T-helper 17 cell (primary cell): ENCODE data around the gene SASH1. TPM values are rescaled to one million over a fixed set of nuclear protein-coding genes. Genes with fewer than 3 reads are reported as not detected.
"Not testable (repeated sequence)": the region's sequence is repeated elsewhere in the genome, so short reads cannot be mapped to it uniquely, and the experiment has no call there.

Experiments
- ATAC-seq: fragments of 150-1000 bp; cut with Tn5 transposase; 2 replicates; pipeline ENCODE4 v1.10.0; 2021; ENCODE audit warnings: mild to moderate bottlenecking, moderate library complexity
- DNase-seq, 3 donors: peaks; one replicate each; pipeline versions ENCODE4 v3.0.0 to v3.0.0-alpha.2; 2020 to 2021
- H3K9me3 ChIP-seq: one replicate; pipeline ENCODE4 v1.7.0; 2013; ENCODE audit warnings: low read length, mild to moderate bottlenecking; ENCODE audit not compliant: control insufficient read depth, poor library complexity, severe bottlenecking
- H3K27ac Mint-ChIP-seq: one replicate; pipeline ENCODE4 v1.8.0; 2022; ENCODE audit warnings: mild to moderate bottlenecking, moderate library complexity, mixed read lengths
- H3K27me3 Mint-ChIP-seq: one replicate; pipeline ENCODE4 v1.8.0; 2022; ENCODE audit warnings: mixed read lengths
- H3K36me3 Mint-ChIP-seq: one replicate; pipeline ENCODE4 v1.8.0; 2022; ENCODE audit warnings: low read depth, mixed read lengths
- H3K4me1 Mint-ChIP-seq: one replicate; pipeline ENCODE4 v1.8.0; 2022; ENCODE audit warnings: mild to moderate bottlenecking, mixed read lengths
- H3K4me3 Mint-ChIP-seq: one replicate; pipeline ENCODE4 v1.8.0; 2022; ENCODE audit warnings: mild to moderate bottlenecking, moderate library complexity, mixed read lengths
- total RNA-seq, 4 donors: library from RNA in 2 of 4; stranded (reverse) in 2 of 4; gene quantifications; one replicate each; pipeline ENCODE4 v1.2.3 and lab custom pipeline; 2022 to 2026

SASH1 gene
- total RNA-seq, 2 donors from 2014 or later = 6.2 to 19.9 TPM

DNA sequence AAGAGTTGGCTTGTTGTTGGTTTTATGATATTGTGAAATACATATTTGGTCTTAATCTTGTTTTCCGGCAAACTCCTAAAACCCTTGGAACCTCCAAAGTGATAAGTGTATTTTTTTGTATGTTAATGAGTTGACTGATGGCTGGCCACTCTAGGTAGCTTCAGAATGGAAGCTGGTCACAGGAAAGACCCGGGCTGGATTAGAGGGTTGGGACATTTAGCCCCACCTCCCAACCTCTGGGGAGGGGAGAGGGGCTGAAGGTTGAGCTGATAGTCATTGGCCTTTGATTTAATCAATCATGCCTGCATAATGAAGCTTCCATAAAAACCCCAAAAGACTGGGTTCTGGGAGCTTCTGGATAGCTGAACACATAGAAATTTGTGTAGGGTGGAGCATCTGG, 42.7 kb downstream of the SASH1 start:
- Mint-ChIP-seq H3K4me1 (no peaks in the 10 kb centered on the region), H3K4me3 (no peak overlapping the region), H3K36me3 (no peaks in the 10 kb centered on the region), H3K27me3 (peaks cover 21% of the 10 kb centered on the region), H3K27ac (peak overlapping the region; percentile 16)
- DNase-seq (no peak), ATAC-seq (no peak)
- no peaks in the 10 kb centered on the region for H3K9me3 ChIP-seq

DNA sequence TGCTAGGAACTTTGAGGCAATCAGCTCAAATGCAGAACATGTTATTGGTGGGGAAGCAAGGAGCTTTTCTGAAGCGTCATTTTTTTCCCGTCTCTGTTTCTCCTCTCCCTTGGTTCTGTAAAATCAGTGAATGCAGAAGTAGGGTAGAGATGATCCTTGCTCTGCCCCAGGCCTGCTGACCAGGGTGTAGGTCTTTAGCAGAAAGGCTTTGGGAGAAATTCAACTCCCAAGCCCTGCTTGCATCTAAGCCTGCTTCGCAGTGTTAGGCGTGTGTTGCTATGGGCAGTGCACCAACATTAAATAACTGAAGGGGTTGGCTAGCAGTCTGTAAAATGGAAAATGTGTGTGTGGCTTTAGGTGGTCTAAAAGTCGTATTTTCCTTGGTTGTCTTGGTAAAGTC, 45.9 kb downstream of the SASH1 start:
- no peaks in the 10 kb centered on the region for H3K36me3 Mint-ChIP-seq
- no peak overlapping the region for H3K27ac Mint-ChIP-seq
- H3K4me1 Mint-ChIP-seq = no peaks in the 10 kb centered on the region
- no peaks in the 10 kb centered on the region for H3K9me3 ChIP-seq
- H3K27me3 Mint-ChIP-seq = peaks cover 21% of the 10 kb centered on the region
- no peak overlapping the region for H3K4me3 Mint-ChIP-seq
- ATAC-seq (no peak), DNase-seq (no peak)

GRCh38 chr6:148389086-148389485, 46.4 kb downstream of the SASH1 start:
- ATAC-seq (no peak), DNase-seq (no peak)
- Mint-ChIP-seq H3K36me3 (no peaks in the 10 kb centered on the region), H3K4me1 (no peaks in the 10 kb centered on the region), H3K27me3 (peaks cover 17% of the 10 kb centered on the region), H3K27ac (no peak overlapping the region), H3K4me3 (no peak overlapping the region)
- no peaks in the 10 kb centered on the region for H3K9me3 ChIP-seq

GRCh38 chr6:148389917-148390316, 47.3 kb downstream of the SASH1 start:
- H3K4me1 Mint-ChIP-seq = no peaks in the 10 kb centered on the region
- DNase-seq (no peak), ATAC-seq (no peak)
- H3K36me3 Mint-ChIP-seq = no peaks in the 10 kb centered on the region
- peaks cover 21% of the 10 kb centered on the region for H3K27me3 Mint-ChIP-seq
- no peak overlapping the region for H3K27ac Mint-ChIP-seq
- no peaks in the 10 kb centered on the region for H3K9me3 ChIP-seq
- H3K4me3 Mint-ChIP-seq = no peak overlapping the region

- not testable (repeated sequence) for H3K36me3 Mint-ChIP-seq, H3K27ac Mint-ChIP-seq, H3K9me3 ChIP-seq, ATAC-seq, H3K4me3 Mint-ChIP-seq, H3K4me1 Mint-ChIP-seq, DNase-seq
- H3K27me3 Mint-ChIP-seq = peaks cover 15% of the 10 kb centered on the region
Measured at GRCh38 chr6:148392127-148392526, 49.5 kb downstream of the SASH1 start.

GRCh38 chr6:148392671-148393070, 50.0 kb downstream of the SASH1 start:
- Mint-ChIP-seq H3K36me3 (no peaks in the 10 kb centered on the region), H3K4me3 (no peak overlapping the region), H3K27me3 (peaks cover 17% of the 10 kb centered on the region), H3K27ac (no peak overlapping the region), H3K4me1 (no peaks in the 10 kb centered on the region)
- DNase-seq = no peak
- no peaks in the 10 kb centered on the region for H3K9me3 ChIP-seq
- ATAC-seq = no peak

GRCh38 chr6:148395583-148396101, 53.0 kb downstream of the SASH1 start:
- no peaks in the 10 kb centered on the region for H3K9me3 ChIP-seq
- peaks cover 15% of the 10 kb centered on the region for H3K27me3 Mint-ChIP-seq
- no peak for DNase-seq
- H3K4me1 Mint-ChIP-seq = peaks cover 2% of the 10 kb centered on the region
- no peaks in the 10 kb centered on the region for H3K36me3 Mint-ChIP-seq
- no peak for ATAC-seq
- H3K27ac Mint-ChIP-seq = no peak overlapping the region
- H3K4me3 Mint-ChIP-seq = no peak overlapping the region

- no peak for DNase-seq
- Mint-ChIP-seq H3K4me3 (no peak overlapping the region), H3K36me3 (no peaks in the 10 kb centered on the region), H3K27me3 (peaks cover 17% of the 10 kb centered on the region), H3K27ac (no peak overlapping the region), H3K4me1 (peaks cover 2% of the 10 kb centered on the region)
- no peak for ATAC-seq
- H3K9me3 ChIP-seq = no peaks in the 10 kb centered on the region
Measured at GRCh38 chr6:148396411-148396810, 53.8 kb downstream of the SASH1 start.

GRCh38 chr6:148396926-148397325, 54.3 kb downstream of the SASH1 start:
- H3K9me3 ChIP-seq = no peaks in the 10 kb centered on the region
- no peaks in the 10 kb centered on the region for H3K36me3 Mint-ChIP-seq
- H3K4me1 Mint-ChIP-seq = peaks cover 4% of the 10 kb centered on the region
- H3K4me3 Mint-ChIP-seq = no peak overlapping the region
- H3K27me3 Mint-ChIP-seq = peaks cover 22% of the 10 kb centered on the region
- DNase-seq (no peak), ATAC-seq (no peak)
- no peak overlapping the region for H3K27ac Mint-ChIP-seq

DNA sequence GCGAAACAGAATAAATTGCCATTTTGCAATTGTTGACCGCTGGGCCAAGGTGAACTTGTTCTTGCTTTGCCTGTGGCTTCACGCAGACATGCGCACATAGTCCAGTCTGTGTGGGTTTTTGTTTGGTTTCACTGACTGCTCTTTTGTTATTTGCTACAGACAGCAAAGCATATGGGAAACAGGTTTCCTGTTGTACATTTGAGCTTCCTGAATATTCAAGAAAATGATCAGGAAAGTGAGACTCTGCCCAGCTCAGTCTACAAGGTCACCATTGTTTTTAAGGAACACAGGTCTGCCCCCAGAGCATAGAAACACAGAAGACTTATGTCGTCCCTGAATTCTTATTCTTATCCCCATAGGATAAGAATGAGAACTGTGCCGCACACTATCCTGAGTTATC, 55.6 kb downstream of the SASH1 start:
- H3K27ac Mint-ChIP-seq = no peak overlapping the region
- DNase-seq = no peak
- no peak overlapping the region for H3K4me3 Mint-ChIP-seq
- no peaks in the 10 kb centered on the region for H3K9me3 ChIP-seq
- peaks cover 24% of the 10 kb centered on the region for H3K27me3 Mint-ChIP-seq
- peaks cover 4% of the 10 kb centered on the region for H3K4me1 Mint-ChIP-seq
- ATAC-seq = no peak
- H3K36me3 Mint-ChIP-seq = no peaks in the 10 kb centered on the region

DNA sequence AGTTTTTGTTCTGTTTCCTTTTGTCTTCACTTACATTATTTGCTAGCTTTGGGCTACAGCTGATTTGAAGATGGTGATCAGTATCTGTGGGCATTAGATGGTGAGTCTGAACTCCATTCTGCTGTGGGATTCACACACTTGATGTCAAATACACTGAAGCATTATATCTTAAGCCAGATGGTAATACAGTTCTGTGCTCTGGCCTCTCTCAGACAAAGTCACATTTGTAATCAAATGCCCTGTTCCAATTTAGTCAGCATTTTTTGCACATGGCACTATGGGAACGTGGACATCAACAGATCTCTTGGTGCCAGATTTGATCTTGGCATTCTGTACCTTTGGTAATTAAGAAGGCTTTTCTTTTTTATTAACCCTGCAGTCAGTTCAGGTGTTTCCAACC, 56.0 kb downstream of the SASH1 start:
- Mint-ChIP-seq H3K27me3 (peaks cover 27% of the 10 kb centered on the region), H3K36me3 (no peaks in the 10 kb centered on the region), H3K4me1 (peaks cover 4% of the 10 kb centered on the region), H3K27ac (no peak overlapping the region), H3K4me3 (no peak overlapping the region)
- no peaks in the 10 kb centered on the region for H3K9me3 ChIP-seq
- no peak for ATAC-seq
- no peak for DNase-seq

GRCh38 chr6:148401571-148401970, 58.9 kb downstream of the SASH1 start:
- Mint-ChIP-seq H3K4me1 (peaks cover 6% of the 10 kb centered on the region), H3K27me3 (peaks cover 41% of the 10 kb centered on the region), H3K4me3 (no peak overlapping the region), H3K36me3 (no peaks in the 10 kb centered on the region), H3K27ac (no peak overlapping the region)
- no peak for DNase-seq
- ATAC-seq = no peak
- H3K9me3 ChIP-seq = no peaks in the 10 kb centered on the region

DNA sequence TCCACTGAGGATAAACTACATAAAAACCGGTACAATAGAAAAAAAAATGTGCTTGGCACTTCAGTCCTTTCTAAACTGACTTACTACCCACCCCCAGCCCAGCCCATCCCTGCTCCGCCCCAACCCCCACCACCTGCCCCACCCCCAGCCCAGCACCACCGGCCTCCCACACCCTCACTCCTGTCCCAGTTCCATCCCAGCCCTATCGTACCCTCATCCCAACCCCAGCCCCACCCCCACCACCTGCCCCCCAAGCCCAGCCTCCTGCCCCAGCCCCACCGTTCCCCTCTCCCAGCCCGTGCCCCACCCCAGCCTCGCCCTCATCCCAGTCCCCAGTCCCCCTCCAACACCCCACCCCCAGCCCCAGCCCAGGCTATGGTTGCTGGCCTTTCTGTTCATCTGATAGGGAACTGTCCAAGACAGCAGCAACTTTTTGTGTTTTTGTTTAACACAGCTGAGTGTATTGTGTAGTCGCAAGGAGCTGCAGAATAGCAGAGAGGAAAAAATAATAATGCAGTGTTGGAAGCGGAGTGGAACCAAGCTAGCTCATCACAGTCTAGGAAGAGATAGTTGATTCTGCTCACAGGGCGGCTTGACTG, 61.9 kb downstream of the SASH1 start:
- ATAC-seq (no peak), DNase-seq (no peak)
- Mint-ChIP-seq H3K4me3 (no peak overlapping the region), H3K36me3 (peaks cover 2% of the 10 kb centered on the region), H3K27me3 (peaks cover 37% of the 10 kb centered on the region), H3K4me1 (peaks cover 4% of the 10 kb centered on the region), H3K27ac (no peak overlapping the region)
- H3K9me3 ChIP-seq = no peaks in the 10 kb centered on the region

DNA sequence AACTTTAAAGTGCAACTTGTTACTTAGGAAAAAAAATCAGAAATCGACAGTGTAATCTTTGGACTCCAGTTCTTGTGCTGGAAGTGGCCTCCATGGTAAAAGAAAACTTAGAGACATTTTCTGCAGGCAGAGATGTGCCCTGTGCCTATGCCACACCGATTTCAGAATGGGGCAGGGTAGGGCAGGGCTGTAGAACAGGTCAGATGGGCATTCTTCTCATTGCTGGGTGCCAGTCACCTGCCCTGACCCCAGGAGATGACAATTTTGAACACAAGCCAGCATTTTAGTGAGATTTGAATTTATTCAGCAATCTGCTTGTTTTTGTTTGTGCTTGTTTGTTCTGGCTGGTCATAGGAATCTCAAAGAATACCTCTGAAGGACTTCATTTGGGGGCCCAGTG, 63.3 kb downstream of the SASH1 start:
- Mint-ChIP-seq H3K27ac (no peak overlapping the region), H3K4me3 (no peak overlapping the region), H3K27me3 (peaks cover 32% of the 10 kb centered on the region), H3K4me1 (peaks cover 4% of the 10 kb centered on the region), H3K36me3 (peaks cover 2% of the 10 kb centered on the region)
- DNase-seq (no peak), ATAC-seq (no peak)
- no peaks in the 10 kb centered on the region for H3K9me3 ChIP-seq
